Endometrial microvascular endothelial cells (primary cell): ENCODE data around the gene PAM16. TPM values are rescaled to one million over a fixed set of nuclear protein-coding genes. Genes with fewer than 3 reads are reported as not detected.
"Not testable (repeated sequence)": the region's sequence is repeated elsewhere in the genome, so short reads cannot be mapped to it uniquely, and the experiment has no call there.

Source experiments
- in situ Hi-C: cut with HindIII; loops from 2 replicates; pipeline ENCODE4 v1.10.0; 2017; ENCODE audit warnings: low sequenced_read_pairs, low pct_unique_long_range_greater_than_20kb; ENCODE audit errors: inconsistent ontology term
- total RNA-seq: library from RNA; depleted of rRNA; stranded (reverse); fragments of >200 nt; gene quantifications from one replicate; pipeline ENCODE4 v1.2.3, GENCODE V29; 2015; ENCODE audit errors: inconsistent ontology term

Gene PAM16
- total RNA-seq, 1 donor from 2014 or later, result 39.7 TPM

- in situ Hi-C loops, result loop anchor here (10.0 kb wide), 1 partner anchor 46 kb away; no protein-coding TSS in a partner anchor
Observed at GRCh38 chr16:4341250-4341649, 9.9 kb downstream of the PAM16 start.

GRCh38 chr16:4340443-4340842 is 10.7 kb downstream of the PAM16 start:
- in situ Hi-C loops, result loop anchor here (10.0 kb wide), 1 partner anchor 46 kb away; no protein-coding TSS in a partner anchor

GRCh38 chr16:4339909-4340308 is 11.2 kb downstream of the PAM16 start:
- in situ Hi-C loops, result loop anchor here (10.0 kb wide), 1 partner anchor 45 kb away; no protein-coding TSS in a partner anchor

- in situ Hi-C loops, result no loop called here
Observed at GRCh38 chr16:4339455-4339854, 11.7 kb downstream of the PAM16 start.

- in situ Hi-C loops, result no loop called here
Observed at GRCh38 chr16:4338712-4339299, 12.3 kb downstream of the PAM16 start.

GRCh38 chr16:4338125-4338582 is 13.0 kb downstream of the PAM16 start:
- in situ Hi-C loops, result no loop called here

GRCh38 chr16:4337540-4338088 is 13.5 kb downstream of the PAM16 start:
- in situ Hi-C loops, result no loop called here

GRCh38 chr16:4336701-4337539 is 14.2 kb downstream of the PAM16 start:
- in situ Hi-C loops, result no loop called here

GRCh38 chr16:4334724-4335495 is 16.2 kb downstream of the PAM16 start:
- in situ Hi-C loops, result no loop called here

GRCh38 chr16:4333714-4334113 is 17.4 kb downstream of the PAM16 start:
- in situ Hi-C loops, result not testable (repeated sequence)

- in situ Hi-C loops, result no loop called here
Observed at GRCh38 chr16:4333308-4333638, 17.8 kb downstream of the PAM16 start.

GRCh38 chr16:4332623-4333307 is 18.4 kb downstream of the PAM16 start:
- in situ Hi-C loops, result no loop called here

- in situ Hi-C loops, result no loop called here
Observed at GRCh38 chr16:4332083-4332482, 19.0 kb downstream of the PAM16 start.

- in situ Hi-C loops, result no loop called here
Observed at GRCh38 chr16:4330277-4330874, 20.7 kb downstream of the PAM16 start.

GRCh38 chr16:4328782-4329775 is 22.0 kb downstream of the PAM16 start:
- in situ Hi-C loops, result no loop called here

GRCh38 chr16:4328046-4328781 is 22.9 kb downstream of the PAM16 start:
- in situ Hi-C loops, result no loop called here
